ENCODE results near the gene GOLGA5.
"Not testable (repeated sequence)": the region's sequence is repeated elsewhere in the genome, so short reads cannot be mapped to it uniquely, and the experiment has no call there.

The GOLGA5 gene

GRCh38 chr14:92832137-92832700, 38.1 kb downstream of the GOLGA5 start:
- FAIRE-seq, result no peak

- no peak for FAIRE-seq
These were observed 47.8 kb downstream of the GOLGA5 start for GRCh38 chr14:92841930-92842329.

- FAIRE-seq, result no peak
These were observed 50.1 kb downstream of the GOLGA5 start for GRCh38 chr14:92844204-92844603.

GRCh38 chr14:92846162-92846897, 52.2 kb downstream of the GOLGA5 start:
- FAIRE-seq, result no peak

- no peak for FAIRE-seq
These were observed 53.2 kb downstream of the GOLGA5 start for GRCh38 chr14:92847278-92847677.

GRCh38 chr14:92847749-92848148, 53.6 kb downstream of the GOLGA5 start:
- no peak for FAIRE-seq

- FAIRE-seq, result no peak
These were observed 54.8 kb downstream of the GOLGA5 start for GRCh38 chr14:92848887-92849286.

- FAIRE-seq, result no peak
These were observed 56.4 kb downstream of the GOLGA5 start for GRCh38 chr14:92850492-92850891.

GRCh38 chr14:92853136-92853535, 59.0 kb downstream of the GOLGA5 start:
- not testable (repeated sequence) for FAIRE-seq

GRCh38 chr14:92860049-92860840, 66.1 kb downstream of the GOLGA5 start:
- FAIRE-seq, result no peak

GRCh38 chr14:92861856-92862745, 68.0 kb downstream of the GOLGA5 start:
- no peak for FAIRE-seq

GRCh38 chr14:92863286-92864080, 69.4 kb downstream of the GOLGA5 start:
- no peak for FAIRE-seq

- no peak for FAIRE-seq
These were observed 71.6 kb downstream of the GOLGA5 start for GRCh38 chr14:92865674-92866073.

GRCh38 chr14:92866181-92866752, 72.2 kb downstream of the GOLGA5 start:
- no peak for FAIRE-seq

- FAIRE-seq, result no peak
These were observed 73.1 kb downstream of the GOLGA5 start for GRCh38 chr14:92866901-92867865.

- FAIRE-seq, result no peak
These were observed 81.0 kb downstream of the GOLGA5 start for GRCh38 chr14:92874962-92875661.

GRCh38 chr14:92877757-92878431, 83.8 kb downstream of the GOLGA5 start:
- FAIRE-seq, result no peak

GRCh38 chr14:92880351-92880750, 86.2 kb downstream of the GOLGA5 start:
- FAIRE-seq, result no peak

- FAIRE-seq, result no peak
These were observed 86.7 kb downstream of the GOLGA5 start for GRCh38 chr14:92880851-92881250.
